OCI-LY3 (cell line): Measurements from ENCODE around the gene KLHDC3.
"Not testable (repeated sequence)": the region's sequence is repeated elsewhere in the genome, so short reads cannot be mapped to it uniquely, and the experiment has no call there.

Experiments used
- CTCF ChIP-seq: fragments of 200-600, 300-600 bp; sonication (generic); IDR thresholded peaks from 2 replicates; pipeline ENCODE4 v1.5.1; 2014; ENCODE audit warnings: antibody characterized with exemption, low read length, low read depth
- EZH2phosphoT487 ChIP-seq: fragments of 200-600 bp; shearing (Covaris generic); IDR thresholded peaks from 2 replicates; pipeline ENCODE4 v1.6.1; 2018; ENCODE audit warnings: antibody characterized with exemption, mixed run types, low read depth

- TF ChIP-seq CTCF, EZH2phosphoT487: not testable (repeated sequence)
These were observed 15.8 kb upstream of the KLHDC3 start for GRCh38 chr6:42998205-42998604.
